ENCODE data around the gene ZSCAN10.

- TF ChIP-seq CTCF (optimal IDR thresholded peaks at IDR 0.05 in 1 of 3, IDR thresholded peaks at IDR 0.05 in 1 of 3, conservative IDR thresholded peaks at IDR 0.05 in 1 of 3; ENCODE audit: extremely low read depth in 1 of 3, insufficient read depth in 2 of 3, low read length in 3 of 3) = no peak
- no peak for TF ChIP-seq EZH2 (IDR thresholded peaks at IDR 0.05; ENCODE audit: low read length)
Observed at GRCh38 chr16:3089717-3090592, 9.1 kb downstream of the ZSCAN10 start.

Measured in keratinocyte (primary cell).